HepG2 (cell line): Measurements from ENCODE around the gene SRCIN1. TPM values are rescaled to one million over a fixed set of nuclear protein-coding genes. Genes with fewer than 3 reads are reported as not detected.

Source experiments
- CBFB ChIP-seq: sonication (generic); formaldehyde crosslinking; IDR thresholded peaks from 2 replicates; pipeline ENCODE4 v1.4.0; 2020; ENCODE audit warnings: missing genetic modification reagents
- CENPBD1 ChIP-seq: sonication (generic); formaldehyde crosslinking; IDR thresholded peaks from 2 replicates; pipeline ENCODE4 v1.8.0; 2022; ENCODE audit warnings: missing genetic modification reagents, low read depth, mild to moderate bottlenecking, borderline replicate concordance
- GATAD1 ChIP-seq: IDR thresholded peaks from 2 replicates; pipeline ENCODE4 v1.6.1; 2016; ENCODE audit warnings: missing genetic modification reagents, missing compliant biosample characterization
- KDM1A ChIP-seq: IDR thresholded peaks from 2 replicates; pipeline ENCODE4 v1.6.1; 2016; ENCODE audit warnings: missing compliant biosample characterization
- KDM2A ChIP-seq: sonication (generic); formaldehyde crosslinking; IDR thresholded peaks from 2 replicates; pipeline ENCODE4 v1.4.0; 2020; ENCODE audit warnings: low read depth, missing genetic modification reagents, borderline replicate concordance
- KLF15 ChIP-seq: sonication (generic); formaldehyde crosslinking; IDR thresholded peaks from 2 replicates; pipeline ENCODE4 v1.8.1; 2023; ENCODE audit warnings: borderline replicate concordance, mild to moderate bottlenecking, inconsistent platforms, missing genetic modification reagents, mixed read lengths
- KMT2B ChIP-seq: IDR thresholded peaks from 2 replicates; pipeline ENCODE4 v1.6.1; 2016; ENCODE audit warnings: missing genetic modification reagents, missing compliant biosample characterization
- MBNL3 ChIP-seq: fragments of 250-450 bp; sonication (Bioruptor Pico); conservative IDR thresholded peaks from 2 replicates; pipeline ENCODE4 v1.8.0; 2022; ENCODE audit warnings: mild to moderate bottlenecking, inconsistent platforms
- MNT ChIP-seq: fragments of 450-650 bp; IDR thresholded peaks from 2 replicates; pipeline ENCODE4 v1.6.1; 2016
- MXD1 ChIP-seq: sonication (generic); formaldehyde crosslinking; IDR thresholded peaks from 2 replicates; pipeline ENCODE4 v1.4.0; 2020; ENCODE audit warnings: mild to moderate bottlenecking, missing genetic modification reagents
- NFATC3 ChIP-seq: sonication (generic); formaldehyde crosslinking; IDR thresholded peaks from 2 replicates; pipeline ENCODE4 v1.5.1; 2020; ENCODE audit warnings: mild to moderate bottlenecking, missing genetic modification reagents
- TCF12 ChIP-seq, 2 experiments: fragments of 450-650 bp in 1 of 2; sonication (generic) in 1 of 2; formaldehyde crosslinking in 1 of 2; IDR thresholded peaks; 2 replicates each; pipeline versions ENCODE4 v1.6.1 to v1.8.0; 2017 to 2022; ENCODE audit warnings: antibody characterized with exemption in 1 of 2, mild to moderate bottlenecking in 1 of 2, missing genetic modification reagents in 1 of 2, moderate library complexity in 1 of 2
- WIZ ChIP-seq: sonication (generic); formaldehyde crosslinking; IDR thresholded peaks from 2 replicates; pipeline ENCODE4 v1.5.1; 2020; ENCODE audit warnings: mild to moderate bottlenecking, missing genetic modification reagents
- ZFP37 ChIP-seq: sonication (generic); formaldehyde crosslinking; IDR thresholded peaks from 2 replicates; pipeline ENCODE4 v1.4.0; 2020; ENCODE audit warnings: missing genetic modification reagents, borderline replicate concordance
- ZNF251 ChIP-seq: sonication (generic); formaldehyde crosslinking; IDR thresholded peaks from 2 replicates; pipeline ENCODE4 v1.9.0; 2021; ENCODE audit warnings: mild to moderate bottlenecking, missing genetic modification reagents
- ZNF264 ChIP-seq: sonication (generic); formaldehyde crosslinking; IDR thresholded peaks from 2 replicates; pipeline ENCODE4 v1.4.0; 2020; ENCODE audit warnings: missing genetic modification reagents
- ZNF383 ChIP-seq: sonication (generic); formaldehyde crosslinking; IDR thresholded peaks from 2 replicates; pipeline ENCODE4 v1.4.0; 2020; ENCODE audit warnings: missing genetic modification reagents, mild to moderate bottlenecking, borderline replicate concordance
- ZNF546 ChIP-seq: sonication (generic); formaldehyde crosslinking; conservative IDR thresholded peaks from 2 replicates; pipeline ENCODE4 v1.8.1; 2023; ENCODE audit warnings: mild to moderate bottlenecking, missing genetic modification reagents
- ZNF570 ChIP-seq: sonication (generic); formaldehyde crosslinking; IDR thresholded peaks from 2 replicates; pipeline ENCODE4 v1.4.0; 2020; ENCODE audit warnings: mild to moderate bottlenecking, missing genetic modification reagents, borderline replicate concordance
- ZNF609 ChIP-seq: sonication (generic); formaldehyde crosslinking; IDR thresholded peaks from 2 replicates; pipeline ENCODE4 v1.4.0; 2020; ENCODE audit warnings: mild to moderate bottlenecking, missing genetic modification reagents, borderline replicate concordance
- ZNF619 ChIP-seq: sonication (generic); formaldehyde crosslinking; IDR thresholded peaks from 2 replicates; pipeline ENCODE4 v1.4.0; 2020; ENCODE audit warnings: mild to moderate bottlenecking, missing genetic modification reagents
- ZNF775 ChIP-seq: sonication (generic); formaldehyde crosslinking; IDR thresholded peaks from 2 replicates; pipeline ENCODE4 v1.4.0; 2020; ENCODE audit warnings: missing genetic modification reagents, mild to moderate bottlenecking, moderate library complexity, borderline replicate concordance
- polyA plus RNA-seq, 8 experiments: library from polyadenylated mRNA; depleted of rRNA in 3 of 8; stranded (reverse) in 7 of 8; unstranded in 1 of 8; fragments of >200 nt; fragmentation: Illumina TruSeq in 4 of 8; extraction: Trizol in 4 of 8; gene quantifications; 2 replicates each; pipeline versions ENCODE4 v1.2.1 to v1.2.3, GENCODE V29; 2011 to 2016; ENCODE audit warnings: low read depth in 4 of 8, missing spikeins in 1 of 8, mixed read lengths in 1 of 8; ENCODE audit not compliant: insufficient read depth in 1 of 8
- total RNA-seq, 5 experiments: library from RNA; depleted of rRNA; stranded (reverse); fragments of >200 nt; fragmentation: Illumina TruSeq; extraction: Trizol; gene quantifications; 2 replicates each; pipeline ENCODE4 v1.2.3, GENCODE V29; 2016; ENCODE audit warnings: low read depth in 1 of 5

Gene SRCIN1
- total and polyA plus RNA-seq, 2 of the 13 experiments (the other 11 are each of a cell fraction or from before 2014, with no cell fraction given), result 1.2 to 9.6 TPM

- no peak for TF ChIP-seq ZNF609 (CRISPR knock-in tag)
- no peak for TF ChIP-seq ZNF251
- no peak for TF ChIP-seq ZFP37 (CRISPR knock-in tag)
- no peak for TF ChIP-seq WIZ (CRISPR knock-in tag)
- no peak for TF ChIP-seq NFATC3 (CRISPR knock-in tag)
- TF ChIP-seq ZNF619, result no peak
- no peak for TF ChIP-seq ZNF775 (CRISPR knock-in tag)
- no peak for TF ChIP-seq CBFB (CRISPR knock-in tag)
- TF ChIP-seq MBNL3, result no peak
- no peak for TF ChIP-seq KDM1A (CRISPR knock-in tag)
- TF ChIP-seq ZNF264 (CRISPR knock-in tag), result peak; percentile 77
- no peak for TF ChIP-seq TCF12 (IDR thresholded peaks at IDR 0.05)
- TF ChIP-seq TCF12 (CRISPR knock-in tag; IDR thresholded peaks at IDR 0.05), result 0 out of 2 replicates have a peak, but pooled peaks have one; percentile 42
- no peak for TF ChIP-seq ZNF383
- TF ChIP-seq KMT2B, result peak; percentile 43; the same call in 1 of the 2 replicates
- TF ChIP-seq MNT, result no peak
- TF ChIP-seq GATAD1, result no peak
- TF ChIP-seq ZNF546 (CRISPR knock-in tag), result no peak; the same call in 1 of the 2 replicates
- TF ChIP-seq KLF15 (CRISPR knock-in tag), result 0 out of 2 replicates have a peak, but pooled peaks have one; percentile 58
- no peak for TF ChIP-seq ZNF570 (CRISPR knock-in tag)
- TF ChIP-seq KDM2A (CRISPR knock-in tag), result peak; percentile 45; the same call in 1 of the 2 replicates
- 0 out of 2 replicates have a peak, but pooled peaks have one; percentile 35 for TF ChIP-seq MXD1 (CRISPR knock-in tag)
- TF ChIP-seq CENPBD1 (CRISPR knock-in tag), result no peak
These were observed 46.5 kb downstream of the SRCIN1 start (continued) for GRCh38 chr17:38559051-38559879.
